ENCODE measurements around the gene EYS. TPM values are rescaled to one million over a fixed set of nuclear protein-coding genes. Genes with fewer than 3 reads are reported as not detected.

Gene EYS
- polyA plus RNA-seq, 2 of the 4 experiments (the other 2 are of a cell fraction): 0.03 to 0.06 TPM

- TF ChIP-seq POLR2AphosphoS2 (conservative IDR thresholded peaks at IDR 0.05; ENCODE audit: low read length) (no peak), FOXS1 (CRISPR knock-in tag; IDR thresholded peaks at IDR 0.05) (no peak), MAFK (IDR thresholded peaks at IDR 0.05; ENCODE audit: partially characterized antibody) (no peak), KDM5A (IDR thresholded peaks at IDR 0.05) (no peak)
- TF ChIP-seq, protein P1, sequence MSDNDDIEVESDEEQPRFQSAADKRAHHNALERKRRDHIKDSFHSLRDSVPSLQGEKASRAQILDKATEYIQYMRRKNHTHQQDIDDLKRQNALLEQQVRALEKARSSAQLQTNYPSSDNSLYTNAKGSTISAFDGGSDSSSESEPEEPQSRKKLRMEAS (IDR thresholded peaks at IDR 0.05): no peak
These were observed 2032.4 kb downstream of the EYS start (continued) for GRCh38 chr6:63674635-63675034.

GRCh38 chr6:63673692-63674091 lies 2033.3 kb downstream of the EYS start:
- Histone ChIP-seq H3K27ac (no peak overlapping the region), H3K4me3 (no peak overlapping the region), H3K4me2 (no peak overlapping the region), H3K9me3 (no peaks in the 10 kb centered on the region), H3K4me1 (peaks cover 27% of the 10 kb centered on the region)
- CTCF ChIA-PET: no interaction called here
- WGBS (ENCODE audit: missing lambda C conversion rate): 92% methylated on average over 2 of the region's 2 CpGs
- DNase-seq (ENCODE audit: low read depth in 1 of 2, low spot score in 1 of 2): no peak
- no peak for FAIRE-seq
- POLR2A ChIA-PET: no interaction called here
- TF ChIP-seq, protein P2, sequence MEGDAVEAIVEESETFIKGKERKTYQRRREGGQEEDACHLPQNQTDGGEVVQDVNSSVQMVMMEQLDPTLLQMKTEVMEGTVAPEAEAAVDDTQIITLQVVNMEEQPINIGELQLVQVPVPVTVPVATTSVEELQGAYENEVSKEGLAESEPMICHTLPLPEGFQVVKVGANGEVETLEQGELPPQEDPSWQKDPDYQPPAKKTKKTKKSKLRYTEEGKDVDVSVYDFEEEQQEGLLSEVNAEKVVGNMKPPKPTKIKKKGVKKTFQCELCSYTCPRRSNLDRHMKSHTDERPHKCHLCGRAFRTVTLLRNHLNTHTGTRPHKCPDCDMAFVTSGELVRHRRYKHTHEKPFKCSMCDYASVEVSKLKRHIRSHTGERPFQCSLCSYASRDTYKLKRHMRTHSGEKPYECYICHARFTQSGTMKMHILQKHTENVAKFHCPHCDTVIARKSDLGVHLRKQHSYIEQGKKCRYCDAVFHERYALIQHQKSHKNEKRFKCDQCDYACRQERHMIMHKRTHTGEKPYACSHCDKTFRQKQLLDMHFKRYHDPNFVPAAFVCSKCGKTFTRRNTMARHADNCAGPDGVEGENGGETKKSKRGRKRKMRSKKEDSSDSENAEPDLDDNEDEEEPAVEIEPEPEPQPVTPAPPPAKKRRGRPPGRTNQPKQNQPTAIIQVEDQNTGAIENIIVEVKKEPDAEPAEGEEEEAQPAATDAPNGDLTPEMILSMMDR (IDR thresholded peaks at IDR 0.05): no peak
- TF ChIP-seq USF2 (IDR thresholded peaks at IDR 0.05) (no peak), FOSL2 (IDR thresholded peaks at IDR 0.05) (no peak), FOSL2 (CRISPR knock-in tag; IDR thresholded peaks at IDR 0.05) (no peak), ZC3H11A (IDR thresholded peaks at IDR 0.05) (no peak), CBX2 (IDR thresholded peaks at IDR 0.05; ENCODE audit: borderline replicate concordance, low read depth) (no peak), ESRRA (IDR thresholded peaks at IDR 0.05; ENCODE audit: borderline replicate concordance, low read length) (no peak), GATA3 (IDR thresholded peaks at IDR 0.05; ENCODE audit: borderline replicate concordance) (no peak), ZNF302 (CRISPR knock-in tag; IDR thresholded peaks at IDR 0.05) (no peak), SMC3 (IDR thresholded peaks at IDR 0.05) (no peak), RCOR1 (IDR thresholded peaks at IDR 0.05; ENCODE audit: low read depth, low read length) (no peak), RNF2 (IDR thresholded peaks at IDR 0.05; ENCODE audit: borderline replicate concordance, low read depth) (no peak)
- ATAC-seq: no peak

DNA sequence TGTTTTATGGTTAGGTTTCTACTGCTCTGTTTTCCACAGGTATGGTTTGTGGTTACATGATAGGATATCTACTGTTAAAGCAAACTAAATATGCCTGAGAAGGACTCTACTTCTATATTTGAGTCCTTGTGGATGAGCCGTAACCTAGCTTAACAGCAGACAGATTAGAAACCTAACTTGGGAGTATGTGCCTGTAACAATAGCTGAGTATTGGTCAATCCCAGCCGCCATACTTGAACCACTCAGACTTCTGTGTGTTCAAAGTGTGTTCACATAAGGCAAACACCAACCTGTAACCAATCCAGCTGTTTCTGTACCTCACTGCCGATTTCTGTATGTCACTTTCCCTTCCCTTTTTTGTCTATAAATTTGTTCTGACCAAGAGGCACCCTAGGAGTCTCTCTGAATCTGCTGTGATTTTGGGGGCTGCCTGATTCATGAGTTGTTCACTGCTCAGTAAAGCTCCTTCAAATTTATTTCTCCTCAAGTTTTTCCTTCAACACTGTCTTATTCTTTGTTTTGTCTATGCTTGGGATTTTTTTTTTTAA lies 2034.4 kb downstream of the EYS start:
- ChIA-PET CTCF (interaction anchor here (0.9 kb wide), 1 partner anchor 320 kb away, joined by 3 read pairs; no protein-coding TSS in a partner anchor), POLR2A (no interaction called here)
- ATAC-seq: no peak
- FAIRE-seq: no peak
- Histone ChIP-seq H3K4me1 (peaks cover 25% of the 10 kb centered on the region), H3K4me3 (no peak overlapping the region), H3K9me3 (no peaks in the 10 kb centered on the region), H3K4me2 (no peak overlapping the region), H3K27ac (no peak overlapping the region)
- TF ChIP-seq MAZ (IDR thresholded peaks at IDR 0.05; ENCODE audit: borderline replicate concordance, low read depth, low read length): no peak
- TF ChIP-seq KDM1A (IDR thresholded peaks at IDR 0.05; ENCODE audit: low read depth): no peak
- WGBS (ENCODE audit: missing lambda C conversion rate): 79% methylated on average over 3 of the region's 3 CpGs
- no peak for DNase-seq (ENCODE audit: low read depth in 1 of 2, low spot score in 1 of 2)

DNA sequence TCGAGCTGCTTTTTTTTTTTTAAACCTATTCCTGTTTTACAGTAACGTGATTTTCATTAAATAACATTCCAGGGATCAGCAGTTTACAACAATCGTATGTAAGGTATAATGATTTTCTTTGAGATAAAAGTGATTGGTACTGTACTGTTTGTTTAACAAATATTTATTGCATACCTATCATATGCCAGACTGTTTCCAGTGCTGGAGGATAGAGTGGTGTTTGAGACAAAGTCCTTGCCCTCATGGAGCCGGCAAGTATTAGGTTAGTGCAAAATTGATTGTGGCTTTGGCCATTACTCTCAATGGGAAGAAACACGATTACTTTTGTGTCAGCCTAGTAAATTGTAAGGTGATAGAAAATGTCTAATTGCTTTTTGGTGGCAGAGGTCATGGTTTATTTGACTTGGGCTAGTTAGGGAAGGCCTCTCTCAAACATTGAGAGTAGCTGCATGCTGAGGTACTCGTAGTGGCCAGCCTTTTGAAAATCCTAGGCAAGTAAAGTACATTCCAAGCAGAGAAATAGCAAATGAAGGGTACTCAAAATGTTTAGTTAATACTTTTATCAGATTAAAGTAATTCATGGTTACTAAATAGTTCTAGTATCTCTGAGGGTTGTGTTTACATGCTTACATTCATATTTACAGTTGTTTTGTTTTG lies 2035.8 kb downstream of the EYS start:
- Histone ChIP-seq H3K9me3 (no peaks in the 10 kb centered on the region), H3K27ac (no peak overlapping the region), H3K4me1 (peaks cover 10% of the 10 kb centered on the region), H3K4me2 (no peak overlapping the region), H3K4me3 (no peak overlapping the region)
- WGBS (ENCODE audit: missing lambda C conversion rate): 64% methylated on average over 6 of the region's 6 CpGs
- POLR2A ChIA-PET: no interaction called here
- CTCF ChIA-PET: interaction anchor here (0.7 kb wide), 1 partner anchor 11 kb away, joined by 3 read pairs; no protein-coding TSS in a partner anchor
- FAIRE-seq (no peak), ATAC-seq (no peak), DNase-seq (ENCODE audit: low read depth in 1 of 2, low spot score in 1 of 2) (no peak)
- TF ChIP-seq, protein P2 (IDR thresholded peaks at IDR 0.05): no peak
- TF ChIP-seq CBX8 (IDR thresholded peaks at IDR 0.05) (no peak), MYC (IDR thresholded peaks at IDR 0.05; ENCODE audit: borderline replicate concordance, low read length) (no peak), MAZ (IDR thresholded peaks at IDR 0.05; ENCODE audit: borderline replicate concordance, low read depth, low read length) (no peak), NPAS2 (CRISPR knock-in tag; IDR thresholded peaks at IDR 0.05; ENCODE audit: borderline replicate concordance) (no peak), ZSCAN20 (CRISPR knock-in tag; IDR thresholded peaks at IDR 0.05) (no peak), ATOH8 (CRISPR knock-in tag; IDR thresholded peaks at IDR 0.05; ENCODE audit: low read depth) (no peak), JUN (IDR thresholded peaks at IDR 0.05) (no peak), ZNF302 (CRISPR knock-in tag; IDR thresholded peaks at IDR 0.05) (no peak), GATA3 (IDR thresholded peaks at IDR 0.05; ENCODE audit: borderline replicate concordance) (no peak), CHD2 (IDR thresholded peaks at IDR 0.05; ENCODE audit: low read length, partially characterized antibody) (no peak), CBX2 (IDR thresholded peaks at IDR 0.05; ENCODE audit: borderline replicate concordance, low read depth) (no peak)

Data from A549 (cell line).